Muscle layer of duodenum (tissue), 2 donors: ENCODE results near the gene VAV2.

Source experiments
- H3K27ac ChIP-seq: one replicate; pipeline ENCODE4 v1.7.0; 2013; ENCODE audit warnings: mild to moderate bottlenecking, low read length
- H3K27me3 ChIP-seq: one replicate; pipeline ENCODE4 v1.7.0; 2013; ENCODE audit warnings: low read depth, mild to moderate bottlenecking, control low read depth, low read length
- H3K36me3 ChIP-seq, 2 donors: one replicate each; pipeline ENCODE4 v1.7.0; 2013; ENCODE audit warnings: low read length in 2 of 2, control low read depth in 1 of 2, mild to moderate bottlenecking in 1 of 2; ENCODE audit not compliant: insufficient read depth in 2 of 2, control insufficient read depth in 1 of 2
- H3K4me1 ChIP-seq, 2 donors: one replicate each; pipeline ENCODE4 v1.7.0; 2013; ENCODE audit warnings: low read length in 2 of 2, mild to moderate bottlenecking in 2 of 2, control low read depth in 1 of 2, moderate library complexity in 1 of 2; ENCODE audit not compliant: insufficient read depth in 2 of 2, control insufficient read depth in 1 of 2
- H3K4me3 ChIP-seq, 2 donors: one replicate each; pipeline ENCODE4 v1.7.0; 2013; ENCODE audit warnings: low read length in 2 of 2, low read depth in 1 of 2, mild to moderate bottlenecking in 1 of 2
- H3K9me3 ChIP-seq, 2 donors: one replicate each; pipeline ENCODE4 v1.7.0; 2013; ENCODE audit warnings: low read length in 2 of 2, control low read depth in 1 of 2, mild to moderate bottlenecking in 1 of 2; ENCODE audit not compliant: control insufficient read depth in 1 of 2
- donor health status: healthy.

VAV2 gene

GRCh38 chr9:133951265-133951664 lies 40.9 kb downstream of the VAV2 start:
- H3K27ac ChIP-seq: no peak overlapping the region
- H3K4me3 ChIP-seq: no peak overlapping the region
- peaks cover 5 to 10% of the 10 kb centered on the region in 2 donors for H3K4me1 ChIP-seq

DNA sequence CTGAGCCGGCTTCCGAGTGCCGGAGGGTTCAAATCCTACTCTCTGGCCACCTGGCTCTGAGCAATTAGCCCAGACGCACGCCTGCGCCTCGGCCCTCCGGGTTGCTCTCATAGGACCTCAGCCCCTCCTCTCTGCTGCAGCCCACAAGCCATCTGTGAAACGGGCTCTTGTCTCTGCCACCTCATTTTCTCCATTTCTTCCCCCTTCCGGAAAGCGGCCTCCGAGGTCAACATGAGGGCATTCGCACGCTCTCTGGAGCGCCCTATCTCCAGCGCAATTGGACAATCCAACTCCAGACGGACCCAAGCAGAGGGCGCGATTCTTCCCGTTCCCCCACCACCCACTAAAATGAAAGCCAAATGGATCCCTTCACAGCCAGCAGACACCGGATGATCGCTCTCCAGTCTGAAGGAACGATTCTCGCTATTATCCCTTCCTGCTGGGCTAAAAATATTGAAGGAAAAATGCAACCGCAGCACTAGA lies 41.5 kb downstream of the VAV2 start:
- H3K27ac ChIP-seq: no peak overlapping the region
- no peaks in the 10 kb centered on the region for H3K36me3 ChIP-seq

More at GRCh38 chr9:133951265-133951664, 40.9 kb downstream of the VAV2 start:
- Histone ChIP-seq H3K9me3 (no peaks in the 10 kb centered on the region), H3K36me3 (no peaks in the 10 kb centered on the region), H3K27me3 (no peaks in the 10 kb centered on the region)

DNA sequence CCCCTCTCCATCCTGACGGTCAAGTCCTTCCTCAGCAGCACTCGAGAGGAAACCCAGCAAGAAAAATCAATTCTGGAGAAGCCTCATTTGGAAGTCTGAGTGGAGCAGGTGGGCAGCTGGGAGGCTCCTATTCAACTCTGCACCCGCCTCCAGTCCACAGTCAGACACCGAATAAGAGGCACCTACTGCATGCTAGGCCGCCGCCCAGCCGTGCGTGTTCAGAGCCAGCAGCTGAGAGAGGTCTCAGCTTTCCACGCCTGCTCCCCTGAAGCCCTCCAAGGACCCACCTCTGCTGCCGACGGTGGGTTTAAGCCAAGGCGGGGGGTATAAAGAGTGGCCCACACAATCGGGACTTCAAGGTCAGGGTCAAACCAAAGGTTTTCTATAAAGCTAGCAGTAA lies 41.9 kb downstream of the VAV2 start:
- no peaks in the 10 kb centered on the region for H3K27me3 ChIP-seq
- no peak overlapping the region for H3K27ac ChIP-seq
- H3K36me3 ChIP-seq: no peaks in the 10 kb centered on the region
- peaks cover 0 to 4% of the 10 kb centered on the region in 2 donors for H3K4me1 ChIP-seq
- no peaks in the 10 kb centered on the region for H3K9me3 ChIP-seq
- H3K4me3 ChIP-seq: no peak overlapping the region

More for the DNA sequence above, 41.5 kb downstream of the VAV2 start:
- Histone ChIP-seq H3K4me3 (peak overlapping the region in 1 of 2 donors; percentile 16), H3K9me3 (no peaks in the 10 kb centered on the region), H3K27me3 (no peaks in the 10 kb centered on the region), H3K4me1 (peaks cover 0 to 4% of the 10 kb centered on the region in 2 donors)

- Histone ChIP-seq H3K27me3 (no peaks in the 10 kb centered on the region), H3K4me3 (no peak overlapping the region), H3K4me1 (no peaks in the 10 kb centered on the region), H3K27ac (no peak overlapping the region), H3K36me3 (no peaks in the 10 kb centered on the region), H3K9me3 (no peaks in the 10 kb centered on the region)
Measured at GRCh38 chr9:133949486-133950061, 42.5 kb downstream of the VAV2 start.

GRCh38 chr9:133948561-133949485 lies 43.3 kb downstream of the VAV2 start:
- H3K27me3 ChIP-seq: no peaks in the 10 kb centered on the region
- no peaks in the 10 kb centered on the region for H3K36me3 ChIP-seq
- no peaks in the 10 kb centered on the region for H3K9me3 ChIP-seq
- no peaks in the 10 kb centered on the region for H3K4me1 ChIP-seq
- no peak overlapping the region for H3K27ac ChIP-seq
- H3K4me3 ChIP-seq: no peak overlapping the region

- Histone ChIP-seq H3K36me3 (no peaks in the 10 kb centered on the region), H3K4me3 (no peak overlapping the region), H3K27me3 (no peaks in the 10 kb centered on the region), H3K27ac (no peak overlapping the region), H3K4me1 (no peaks in the 10 kb centered on the region), H3K9me3 (no peaks in the 10 kb centered on the region)
Measured at GRCh38 chr9:133948131-133948530, 44.0 kb downstream of the VAV2 start.

DNA sequence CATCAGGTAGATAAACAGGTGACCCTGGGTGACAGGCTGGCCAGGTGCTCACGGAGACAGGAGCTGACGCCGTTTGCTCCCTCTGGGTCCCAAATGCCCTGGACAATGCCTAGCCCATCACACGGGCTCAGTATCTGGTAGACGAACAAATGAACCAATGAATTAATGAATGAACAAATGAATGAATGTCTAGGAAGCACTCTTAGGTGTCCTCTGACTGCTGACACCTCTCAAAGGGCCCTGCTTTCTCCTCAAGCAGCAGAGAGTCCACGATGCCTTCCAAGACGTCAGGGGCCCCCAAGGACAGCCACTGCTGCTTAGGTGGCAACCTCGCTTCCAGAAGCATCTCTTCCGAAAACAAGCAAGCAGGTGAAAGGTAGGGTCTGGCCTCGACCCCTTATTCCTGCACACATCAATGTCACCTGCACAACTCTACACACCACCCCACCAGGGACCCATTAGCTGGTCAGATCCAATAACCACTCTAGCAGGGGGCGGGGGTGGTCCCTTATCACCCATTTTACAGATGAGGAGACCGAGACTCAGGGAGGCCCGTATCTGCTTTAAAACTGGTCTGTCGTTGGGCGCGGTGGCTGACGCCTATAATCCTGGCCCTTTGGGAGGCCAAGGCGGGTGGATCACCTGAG lies 45.2 kb downstream of the VAV2 start:
- Histone ChIP-seq H3K27me3 (no peaks in the 10 kb centered on the region), H3K9me3 (no peaks in the 10 kb centered on the region), H3K27ac (no peak overlapping the region), H3K4me3 (no peak overlapping the region), H3K36me3 (no peaks in the 10 kb centered on the region), H3K4me1 (no peaks in the 10 kb centered on the region)

DNA sequence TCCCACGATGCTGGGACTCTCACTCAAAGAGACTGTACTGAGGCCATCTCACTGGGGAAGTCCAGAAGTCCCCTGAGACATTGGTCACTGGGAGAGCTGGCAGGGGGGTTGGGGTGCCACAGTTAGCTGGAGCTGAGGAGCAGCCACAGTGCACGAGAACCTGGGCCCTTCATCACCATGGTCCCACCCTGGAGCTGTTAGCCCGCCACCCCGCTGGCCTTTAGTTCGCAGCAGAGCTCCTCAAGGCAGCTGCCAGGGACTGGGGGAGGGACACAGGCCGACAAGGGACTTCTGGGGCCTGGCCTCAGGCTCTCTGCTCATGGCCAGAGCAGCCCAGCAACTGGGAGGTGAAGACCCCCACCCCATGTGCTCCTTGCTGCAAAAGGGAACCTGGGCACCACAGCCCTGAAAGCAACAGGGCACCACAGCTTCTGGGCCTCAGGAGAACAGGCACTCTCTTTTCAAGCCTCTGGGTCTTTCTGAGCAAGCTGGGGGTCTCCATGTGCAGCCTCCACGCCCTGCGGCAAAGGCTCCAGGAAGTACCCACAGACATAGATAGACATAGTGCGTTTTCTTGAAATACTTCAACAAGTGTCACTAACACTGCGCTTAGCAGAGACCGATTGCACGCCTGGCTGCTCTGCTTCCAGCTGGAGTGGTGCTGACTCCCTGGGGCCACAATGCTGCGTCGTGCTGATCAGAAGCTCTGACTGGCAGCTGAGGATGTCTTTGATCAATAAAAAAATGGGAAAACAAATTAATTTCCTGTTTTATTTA lies 46.0 kb downstream of the VAV2 start:
- Histone ChIP-seq H3K36me3 (no peaks in the 10 kb centered on the region), H3K9me3 (no peaks in the 10 kb centered on the region), H3K27me3 (no peaks in the 10 kb centered on the region), H3K27ac (no peak overlapping the region), H3K4me1 (no peaks in the 10 kb centered on the region), H3K4me3 (no peak overlapping the region)

DNA sequence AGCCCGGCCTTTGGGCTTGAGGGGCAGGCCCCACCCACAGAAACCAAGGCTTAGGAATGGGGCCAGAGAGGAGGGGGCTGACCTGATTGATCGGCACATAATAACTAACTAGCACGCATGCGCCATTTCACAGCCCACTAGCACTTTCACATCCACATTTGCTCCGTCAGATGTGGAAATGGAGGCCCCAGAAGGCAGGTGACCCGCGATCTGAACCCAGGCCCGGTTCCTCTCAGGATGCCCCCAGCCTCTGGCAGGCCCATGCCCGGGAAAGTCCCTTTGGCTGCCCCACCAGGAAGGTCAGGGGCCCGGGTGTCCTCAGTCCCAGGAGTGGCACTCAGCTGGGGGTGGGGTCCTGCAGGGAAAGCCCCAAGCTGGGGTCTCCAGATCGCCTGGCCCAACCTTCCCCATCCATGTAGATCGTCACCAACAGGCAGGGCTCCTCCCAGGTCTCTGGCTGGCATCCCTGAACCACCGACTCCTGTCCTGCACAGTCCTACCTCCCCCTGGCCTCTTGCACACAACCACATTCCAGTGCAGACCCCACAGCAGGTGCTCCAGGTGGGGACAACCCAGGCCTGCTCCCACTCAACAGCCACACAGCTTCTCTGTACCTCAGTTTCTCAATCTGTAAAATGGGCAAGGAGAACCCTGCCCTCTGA lies 46.7 kb downstream of the VAV2 start:
- Histone ChIP-seq H3K4me3 (no peak overlapping the region), H3K27me3 (no peaks in the 10 kb centered on the region), H3K36me3 (no peaks in the 10 kb centered on the region), H3K9me3 (no peaks in the 10 kb centered on the region), H3K4me1 (no peaks in the 10 kb centered on the region), H3K27ac (no peak overlapping the region)

GRCh38 chr9:133944746-133945135 lies 47.4 kb downstream of the VAV2 start:
- H3K27ac ChIP-seq: no peak overlapping the region
- H3K36me3 ChIP-seq: no peaks in the 10 kb centered on the region

More at GRCh38 chr9:133944746-133945135, 47.4 kb downstream of the VAV2 start:
- H3K4me1 ChIP-seq: no peaks in the 10 kb centered on the region
- no peaks in the 10 kb centered on the region for H3K9me3 ChIP-seq
- no peak overlapping the region for H3K4me3 ChIP-seq
- no peaks in the 10 kb centered on the region for H3K27me3 ChIP-seq
